PFSK-1 (cell line): ENCODE results near the gene PAX8.

ENCODE experiments used
- FOXP2 ChIP-seq: optimal IDR thresholded peaks from 2 replicates; pipeline ENCODE3; 2011; ENCODE audit warnings: borderline replicate concordance, control low read depth, inconsistent platforms; ENCODE audit not compliant: insufficient read depth; ENCODE audit errors: extremely low read length, extremely low read depth
- POLR2AphosphoS5 ChIP-seq: IDR thresholded peaks from 2 replicates; pipeline ENCODE4 v1.6.1; 2012; ENCODE audit warnings: low read depth, mild to moderate bottlenecking, control low read depth, low read length, moderate library complexity
- SIN3A ChIP-seq: IDR thresholded peaks from 2 replicates; pipeline ENCODE4 v1.6.1; 2012; ENCODE audit warnings: mild to moderate bottlenecking, low read length, moderate library complexity, borderline replicate concordance; ENCODE audit not compliant: insufficient read depth
- TAF1 ChIP-seq: IDR thresholded peaks from 2 replicates; pipeline ENCODE4 v1.6.1; 2012; ENCODE audit warnings: low read length, control low read depth, borderline replicate concordance; ENCODE audit not compliant: insufficient read depth
- TF ChIP-seq, protein P1 (sequence below), 2 experiments: IDR thresholded peaks; 2 replicates each; pipeline versions ENCODE4 v1.6.1 to v1.8.0; 2011 to 2012; ENCODE audit warnings: low read depth in 2 of 2, low read length in 2 of 2, control low read depth in 1 of 2, inconsistent platforms in 1 of 2, mild to moderate bottlenecking in 1 of 2, moderate library complexity in 1 of 2; ENCODE audit not compliant: insufficient read depth in 1 of 2

DNA sequence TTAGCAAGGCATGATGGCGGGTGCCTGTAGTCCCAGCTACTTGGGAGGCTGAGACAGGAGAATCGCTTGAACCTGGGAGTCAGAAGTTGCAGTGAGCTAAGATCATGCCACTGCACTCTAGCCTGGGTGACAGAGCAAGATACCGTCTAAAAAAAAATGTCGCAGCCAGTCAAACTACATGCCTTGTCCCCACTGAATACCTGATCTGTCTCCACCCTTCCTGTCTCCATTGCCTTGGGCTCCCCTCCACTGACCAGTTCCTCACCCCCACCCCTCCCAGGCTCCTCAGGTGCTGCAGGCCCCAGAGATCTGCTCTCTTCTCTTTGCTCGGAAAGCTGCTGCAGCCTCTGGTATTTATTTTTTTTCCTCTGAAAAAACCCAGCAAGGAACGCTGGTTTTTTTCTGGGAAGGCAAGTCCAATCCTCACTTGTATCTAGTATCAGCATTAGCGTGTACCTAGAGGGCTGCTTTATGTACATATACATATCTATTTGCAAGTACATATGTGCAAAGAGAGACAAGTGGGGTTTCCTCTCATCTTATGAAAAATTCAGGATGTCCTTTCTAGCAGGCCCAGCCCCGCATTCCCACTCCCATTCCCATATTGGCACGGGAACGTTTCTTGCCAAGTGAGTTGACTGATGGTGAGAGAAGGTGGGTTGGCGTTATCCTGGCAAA is 100.5 kb downstream of the PAX8 start:
- no peak for TF ChIP-seq TAF1
- no peak for TF ChIP-seq POLR2AphosphoS5
- TF ChIP-seq, protein P1, sequence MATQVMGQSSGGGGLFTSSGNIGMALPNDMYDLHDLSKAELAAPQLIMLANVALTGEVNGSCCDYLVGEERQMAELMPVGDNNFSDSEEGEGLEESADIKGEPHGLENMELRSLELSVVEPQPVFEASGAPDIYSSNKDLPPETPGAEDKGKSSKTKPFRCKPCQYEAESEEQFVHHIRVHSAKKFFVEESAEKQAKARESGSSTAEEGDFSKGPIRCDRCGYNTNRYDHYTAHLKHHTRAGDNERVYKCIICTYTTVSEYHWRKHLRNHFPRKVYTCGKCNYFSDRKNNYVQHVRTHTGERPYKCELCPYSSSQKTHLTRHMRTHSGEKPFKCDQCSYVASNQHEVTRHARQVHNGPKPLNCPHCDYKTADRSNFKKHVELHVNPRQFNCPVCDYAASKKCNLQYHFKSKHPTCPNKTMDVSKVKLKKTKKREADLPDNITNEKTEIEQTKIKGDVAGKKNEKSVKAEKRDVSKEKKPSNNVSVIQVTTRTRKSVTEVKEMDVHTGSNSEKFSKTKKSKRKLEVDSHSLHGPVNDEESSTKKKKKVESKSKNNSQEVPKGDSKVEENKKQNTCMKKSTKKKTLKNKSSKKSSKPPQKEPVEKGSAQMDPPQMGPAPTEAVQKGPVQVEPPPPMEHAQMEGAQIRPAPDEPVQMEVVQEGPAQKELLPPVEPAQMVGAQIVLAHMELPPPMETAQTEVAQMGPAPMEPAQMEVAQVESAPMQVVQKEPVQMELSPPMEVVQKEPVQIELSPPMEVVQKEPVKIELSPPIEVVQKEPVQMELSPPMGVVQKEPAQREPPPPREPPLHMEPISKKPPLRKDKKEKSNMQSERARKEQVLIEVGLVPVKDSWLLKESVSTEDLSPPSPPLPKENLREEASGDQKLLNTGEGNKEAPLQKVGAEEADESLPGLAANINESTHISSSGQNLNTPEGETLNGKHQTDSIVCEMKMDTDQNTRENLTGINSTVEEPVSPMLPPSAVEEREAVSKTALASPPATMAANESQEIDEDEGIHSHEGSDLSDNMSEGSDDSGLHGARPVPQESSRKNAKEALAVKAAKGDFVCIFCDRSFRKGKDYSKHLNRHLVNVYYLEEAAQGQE (IDR thresholded peaks at IDR 0.05; ENCODE audit: insufficient read depth in 1 of 2, low read depth in 2 of 2, low read length in 2 of 2) = no peak
- no peak for TF ChIP-seq SIN3A
- TF ChIP-seq FOXP2 = no peak
